HG03442 (cell line): ENCODE results near the gene TASP1.

Experiments
- ATAC-seq: cut with Tn5 transposase; IDR thresholded peaks from one replicate; pipeline ENCODE4 v1.9.1; 2021; ENCODE audit warnings: mild to moderate bottlenecking, moderate library complexity; ENCODE audit not compliant: unreplicated experiment

The TASP1 gene

DNA sequence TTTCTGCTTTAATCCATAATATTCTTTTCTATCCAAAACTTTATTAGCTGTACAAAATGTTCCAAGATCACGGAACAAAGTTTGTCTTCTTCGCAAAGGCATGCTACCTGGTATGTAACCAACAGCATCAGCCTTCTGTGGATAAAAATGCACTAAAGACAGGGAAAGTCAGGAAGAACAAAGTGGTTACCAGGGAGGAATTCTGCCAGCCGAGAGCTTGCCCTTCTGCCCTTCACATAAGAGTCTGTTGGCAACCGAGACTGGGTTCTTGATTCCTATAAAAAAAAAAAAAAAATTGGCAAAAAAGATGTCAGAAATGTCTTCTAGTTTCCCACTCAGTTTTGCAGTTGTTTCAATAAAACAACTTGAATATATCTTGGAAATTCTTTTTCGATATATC lies 58.0 kb downstream of the TASP1 start:
- ATAC-seq: no peak

DNA sequence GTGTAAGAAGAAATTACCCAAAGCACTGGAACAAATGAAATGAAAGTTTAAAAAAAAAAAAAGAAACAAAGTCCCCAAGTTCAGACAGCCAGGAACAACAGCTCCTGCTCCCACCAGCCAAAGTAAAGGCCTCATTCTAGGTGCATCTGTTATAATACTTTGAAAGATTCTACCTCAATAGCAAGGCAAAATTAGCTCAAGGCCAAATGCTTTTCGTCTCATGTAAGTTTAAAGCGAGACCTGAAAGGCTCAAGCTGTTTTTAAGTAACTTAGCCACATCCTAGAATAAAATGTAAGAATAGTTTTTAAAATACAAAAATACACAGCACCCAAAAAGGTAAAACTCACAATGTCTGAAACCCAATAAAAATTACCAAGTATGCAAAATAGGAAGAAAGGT lies 64.7 kb downstream of the TASP1 start:
- ATAC-seq: no peak

DNA sequence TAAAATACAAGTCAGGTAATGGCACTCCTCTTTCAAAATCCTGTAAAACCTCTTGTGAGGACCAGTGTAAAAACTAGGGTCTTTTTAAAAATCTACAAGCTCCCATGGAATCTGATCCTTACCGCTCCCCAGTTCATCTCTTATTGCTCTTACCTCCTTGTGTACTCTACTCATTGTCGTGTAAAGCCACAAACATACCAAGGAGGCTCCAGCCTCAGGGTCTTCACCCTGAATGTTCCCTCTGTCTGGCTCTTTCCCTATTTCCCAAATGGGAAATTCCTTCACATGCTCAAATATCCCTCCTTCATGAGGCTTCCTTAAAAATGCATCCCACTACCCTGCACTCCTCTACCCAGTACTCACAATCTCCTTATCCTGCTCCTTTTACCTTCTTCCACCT lies 67.1 kb downstream of the TASP1 start:
- ATAC-seq: no peak

DNA sequence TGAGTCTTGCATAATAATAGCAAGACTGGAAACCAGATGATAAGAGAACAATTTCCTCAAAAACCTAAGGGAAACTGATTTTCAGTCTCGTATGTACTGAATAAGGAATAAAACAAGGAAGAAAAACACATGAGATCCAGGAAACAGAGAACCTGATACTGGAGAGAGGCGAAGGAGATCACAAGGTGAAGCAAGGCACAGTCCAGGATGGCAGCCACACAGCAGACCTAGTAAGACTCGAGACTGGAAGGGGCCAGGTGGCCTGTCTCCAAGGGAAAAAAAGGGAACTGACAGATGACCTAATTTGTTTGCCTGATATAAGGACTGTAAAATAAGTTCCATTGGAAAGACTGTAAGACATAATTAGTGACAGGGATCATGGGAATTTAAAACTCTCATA lies 71.1 kb downstream of the TASP1 start:
- ATAC-seq: no peak

DNA sequence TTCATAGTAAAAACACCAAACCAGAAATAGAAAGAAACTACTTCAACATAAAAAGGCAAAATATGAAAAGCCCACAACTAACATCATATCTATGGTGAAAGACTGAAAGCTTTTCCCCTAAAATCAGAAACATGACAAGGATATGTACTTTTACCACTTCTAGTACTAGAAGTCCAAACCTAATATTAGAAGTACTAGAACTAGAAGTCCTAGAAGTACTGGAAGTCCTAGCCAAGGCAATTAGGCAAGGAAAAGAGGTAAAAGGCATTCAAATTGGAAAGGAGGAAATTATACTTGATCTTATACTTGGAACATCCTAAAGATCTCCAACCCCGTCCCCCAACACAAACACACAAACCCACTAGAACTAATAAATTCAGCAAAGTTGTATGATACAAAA lies 74.9 kb downstream of the TASP1 start:
- ATAC-seq: no peak

DNA sequence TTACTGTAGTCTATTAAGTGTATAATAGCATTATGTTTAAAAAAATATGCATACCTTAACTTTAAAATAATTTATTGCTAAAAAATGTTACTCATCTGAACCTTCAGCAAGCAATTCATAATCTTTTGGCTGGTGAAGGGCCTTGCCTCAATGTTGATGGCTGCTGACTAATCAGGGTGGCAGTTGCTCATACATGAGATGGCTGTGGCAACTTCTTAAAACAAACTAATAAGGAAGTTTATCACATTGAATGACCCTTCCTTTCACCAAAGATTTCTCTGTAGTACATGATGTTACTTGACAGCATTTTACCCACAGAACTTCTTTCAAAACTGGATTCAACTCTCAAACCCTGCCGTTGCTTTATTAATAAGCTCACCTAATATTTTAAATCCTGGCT lies 84.0 kb downstream of the TASP1 start:
- ATAC-seq: no peak

DNA sequence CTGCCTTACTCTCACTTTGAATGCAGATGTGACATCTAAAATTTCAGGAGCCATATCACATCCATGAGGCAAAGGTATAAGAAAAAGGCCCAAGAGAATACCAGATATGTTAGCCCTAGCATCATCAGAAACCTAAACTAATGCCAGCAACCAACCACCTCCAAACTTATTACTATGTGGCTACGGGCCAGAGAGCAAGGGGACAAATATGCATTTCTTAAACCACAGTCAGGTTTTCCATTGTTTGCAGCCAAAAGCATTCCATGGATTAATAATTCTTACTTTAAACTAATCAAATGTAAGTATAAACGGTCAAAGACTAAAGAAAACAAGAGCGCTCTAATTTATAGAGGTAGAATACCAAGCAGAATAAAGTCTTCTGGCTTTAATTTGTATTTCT lies 84.7 kb downstream of the TASP1 start:
- no peak for ATAC-seq

DNA sequence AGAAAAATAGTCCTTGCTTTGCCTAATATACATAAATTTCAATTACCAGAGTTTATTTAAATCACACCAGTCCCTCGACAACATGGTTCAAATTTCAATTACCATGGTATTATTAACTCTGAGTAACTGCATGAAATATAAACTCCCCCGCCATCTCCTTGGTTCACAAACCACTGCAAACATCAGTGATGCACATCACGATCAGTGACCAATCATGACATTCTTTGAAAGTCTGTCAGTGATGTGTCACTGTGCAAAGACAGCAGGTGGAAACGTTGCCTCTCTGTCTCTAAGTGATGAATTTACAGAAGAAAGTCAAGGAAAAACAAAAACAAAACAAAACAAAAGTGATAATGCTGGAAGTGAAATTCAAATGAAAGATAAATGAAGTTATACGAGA lies 86.7 kb downstream of the TASP1 start:
- no peak for ATAC-seq

DNA sequence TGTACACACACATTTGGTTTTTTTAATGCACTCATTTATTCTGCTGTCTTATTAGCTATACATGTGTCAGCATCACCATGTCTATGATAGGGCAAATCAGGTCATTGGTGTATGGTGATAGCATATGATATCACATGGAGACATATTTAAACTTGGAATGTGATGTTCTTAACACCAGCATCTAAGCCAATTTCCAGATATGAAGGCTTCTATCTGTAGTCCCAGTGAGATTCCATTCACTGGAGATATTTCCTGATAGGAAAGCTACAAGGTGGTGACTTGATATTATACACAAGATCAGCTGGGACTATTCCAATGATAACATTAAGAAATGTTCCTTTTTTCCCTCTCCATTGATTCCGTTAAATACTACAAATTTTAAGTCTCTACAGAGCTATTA lies 89.3 kb downstream of the TASP1 start:
- no peak for ATAC-seq

DNA sequence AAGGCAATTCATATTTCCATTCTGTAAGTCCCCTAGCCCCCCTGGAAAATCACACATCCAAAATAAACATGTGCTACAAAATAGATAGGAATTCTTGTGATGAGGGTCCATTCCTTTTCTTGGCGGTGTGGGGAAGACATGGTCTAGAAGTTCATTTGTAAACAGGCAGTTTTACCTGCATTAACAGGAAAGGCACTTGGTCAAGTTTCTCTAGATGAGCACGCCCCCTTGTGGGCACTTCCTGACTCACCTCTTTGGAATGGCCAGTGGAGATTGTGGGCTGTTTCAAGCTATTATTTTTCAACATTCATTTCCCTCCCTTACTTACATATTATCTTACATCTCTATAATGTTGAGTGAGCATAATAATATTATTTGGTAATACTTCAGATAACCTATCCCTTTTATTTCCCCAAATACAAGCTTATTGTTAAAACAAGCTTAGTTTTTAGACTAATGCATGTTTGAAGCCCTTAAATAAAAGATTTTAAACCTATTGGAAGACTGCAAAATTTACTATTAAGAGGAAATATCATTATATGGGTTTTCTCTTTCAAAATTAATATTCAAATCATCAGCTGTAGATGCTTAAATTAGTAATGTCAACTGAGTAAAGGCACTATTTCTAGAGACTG lies 92.1 kb downstream of the TASP1 start:
- peak; percentile 71 for ATAC-seq

DNA sequence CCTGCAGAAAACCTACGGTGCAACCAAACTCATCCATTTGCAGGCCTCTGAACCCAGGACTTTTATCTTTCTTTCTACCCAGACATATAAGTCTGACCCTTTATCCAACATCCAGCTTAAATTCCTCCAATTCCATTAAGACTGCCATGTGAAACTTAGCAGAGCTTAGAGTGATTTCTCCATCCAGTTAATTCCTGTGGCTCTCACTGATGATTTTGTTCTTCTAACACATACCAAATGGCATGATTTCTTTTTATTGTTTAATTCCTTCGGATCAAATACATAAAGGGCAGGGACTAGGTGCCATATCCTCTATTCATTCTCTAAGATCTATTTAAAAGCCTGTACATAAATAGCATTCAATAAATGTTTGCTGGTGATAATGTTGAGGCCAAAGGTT lies 92.9 kb downstream of the TASP1 start:
- ATAC-seq: no peak

DNA sequence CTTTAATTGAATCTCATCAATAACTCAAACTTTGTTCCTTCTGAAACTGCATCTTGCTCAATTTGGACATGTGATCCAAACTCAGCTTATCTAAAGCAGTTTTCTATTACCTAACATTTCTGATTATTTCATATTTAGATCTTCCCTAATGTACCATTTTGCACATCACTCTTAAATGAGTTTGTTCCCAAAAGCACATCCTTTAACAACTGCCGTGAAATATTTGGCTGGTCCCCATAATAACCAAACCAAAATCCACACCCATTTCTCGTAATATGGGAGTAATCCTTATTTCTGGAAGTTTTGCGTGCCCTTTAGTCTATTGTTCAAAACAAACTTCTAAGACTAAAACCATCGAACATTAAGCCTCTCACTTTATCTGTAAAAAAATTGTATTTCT lies 94.9 kb downstream of the TASP1 start:
- ATAC-seq: no peak

DNA sequence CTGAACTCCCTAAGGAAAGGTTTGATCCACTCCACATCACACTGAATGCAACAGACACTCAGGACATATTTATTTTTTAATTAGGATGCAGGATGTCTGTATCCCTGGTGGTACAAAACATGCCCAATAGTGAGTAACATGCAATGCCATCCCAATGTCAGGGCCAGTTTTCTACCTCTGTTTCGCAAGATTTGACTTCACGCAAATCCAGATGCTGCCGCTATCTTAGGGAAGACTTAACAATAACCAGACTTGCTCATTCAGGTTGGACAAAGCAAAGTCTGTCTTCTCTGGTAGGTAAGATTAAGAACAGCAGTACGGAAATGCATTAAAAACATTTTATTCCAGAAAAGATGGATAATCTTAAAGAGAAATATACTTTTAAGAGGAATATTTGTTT lies 103.1 kb downstream of the TASP1 start:
- no peak for ATAC-seq

DNA sequence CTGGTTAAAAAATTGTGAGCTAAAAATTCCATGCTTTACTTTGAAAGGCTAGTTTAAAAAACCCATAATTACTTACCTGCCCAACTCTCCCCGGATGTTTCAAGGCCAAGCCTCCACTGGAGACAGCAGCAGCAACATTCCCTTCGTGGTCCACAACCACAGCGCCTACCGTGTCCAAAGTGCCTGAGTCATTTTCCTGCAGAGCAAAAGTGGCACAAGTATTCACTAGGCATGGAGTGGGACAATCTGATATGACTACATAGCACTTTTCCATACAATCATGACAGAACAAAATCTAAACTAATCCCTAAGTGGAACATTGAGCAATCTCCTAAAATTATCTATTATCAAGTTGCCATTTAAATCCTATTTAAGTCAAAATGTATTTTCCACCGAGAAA lies 104.8 kb downstream of the TASP1 start:
- no peak for ATAC-seq

DNA sequence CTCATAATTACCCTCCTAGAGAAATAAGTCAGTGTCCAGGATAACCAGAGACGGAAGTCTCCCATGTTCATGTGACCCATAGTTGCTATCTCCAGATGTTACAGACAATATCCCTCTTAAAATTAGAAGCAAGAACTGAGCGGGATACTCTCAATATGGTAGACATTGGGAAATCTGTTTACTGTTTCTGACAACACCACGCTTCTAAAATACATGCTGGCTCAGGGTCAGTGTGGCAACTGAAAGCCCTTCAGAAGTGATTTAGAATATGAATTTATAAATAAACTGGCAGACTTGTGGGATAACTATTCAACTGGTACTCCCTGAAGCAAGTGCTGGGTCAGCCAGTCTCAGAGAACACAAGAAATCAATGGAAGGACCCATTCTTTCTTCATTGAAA lies 108.6 kb downstream of the TASP1 start:
- no peak for ATAC-seq

DNA sequence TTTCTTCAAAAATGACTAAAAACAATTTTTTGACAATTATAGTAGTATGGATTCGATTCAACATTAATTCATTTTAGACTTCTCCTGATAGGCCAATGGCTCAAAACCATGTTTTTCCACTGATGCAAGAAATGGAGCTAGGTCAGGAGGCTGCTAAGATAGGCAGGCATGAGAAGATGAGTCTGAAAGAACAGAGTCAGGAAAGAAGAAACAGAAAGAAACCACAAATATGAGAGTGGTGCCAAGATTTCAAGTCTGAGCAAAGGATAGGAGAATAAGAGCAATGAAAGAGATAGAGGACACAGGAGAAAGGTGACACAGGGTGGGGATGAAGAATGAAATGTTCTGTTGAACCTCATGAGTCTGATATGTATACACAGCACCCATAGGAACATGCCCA lies 112.2 kb downstream of the TASP1 start:
- no peak for ATAC-seq

DNA sequence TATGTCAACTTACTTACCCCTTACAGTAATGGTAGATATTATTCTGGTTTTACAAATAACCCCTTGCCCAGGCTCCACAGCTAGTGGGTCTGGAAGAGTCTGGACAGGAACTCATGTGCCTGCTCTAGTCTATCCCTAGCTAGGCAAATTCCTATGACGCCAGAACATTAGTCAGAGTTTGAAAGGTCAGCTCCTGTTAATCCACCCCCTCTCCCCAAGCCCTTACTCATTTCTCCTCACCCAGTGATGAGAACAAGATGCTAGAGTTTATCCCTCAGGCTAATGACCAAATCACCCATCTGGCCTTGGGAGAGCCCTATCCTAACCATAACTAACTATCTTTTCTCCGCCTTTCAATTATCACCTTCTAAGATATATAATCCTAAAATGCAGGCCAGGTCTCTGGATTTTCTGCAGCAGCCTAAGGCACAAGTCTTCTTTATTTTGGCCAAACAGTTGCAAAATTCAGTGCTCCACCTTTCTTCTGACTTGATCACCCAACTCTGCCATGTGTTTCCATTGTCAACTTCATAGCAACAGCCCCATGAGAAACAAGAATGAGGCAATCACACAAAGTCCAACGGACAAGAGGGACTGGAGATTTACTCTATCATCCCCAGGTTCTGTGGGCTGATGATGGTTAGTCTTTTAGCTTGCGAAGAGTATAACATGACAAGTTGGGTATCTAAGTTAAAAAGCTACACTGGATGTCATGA lies 113.3 kb downstream of the TASP1 start:
- no peak for ATAC-seq

DNA sequence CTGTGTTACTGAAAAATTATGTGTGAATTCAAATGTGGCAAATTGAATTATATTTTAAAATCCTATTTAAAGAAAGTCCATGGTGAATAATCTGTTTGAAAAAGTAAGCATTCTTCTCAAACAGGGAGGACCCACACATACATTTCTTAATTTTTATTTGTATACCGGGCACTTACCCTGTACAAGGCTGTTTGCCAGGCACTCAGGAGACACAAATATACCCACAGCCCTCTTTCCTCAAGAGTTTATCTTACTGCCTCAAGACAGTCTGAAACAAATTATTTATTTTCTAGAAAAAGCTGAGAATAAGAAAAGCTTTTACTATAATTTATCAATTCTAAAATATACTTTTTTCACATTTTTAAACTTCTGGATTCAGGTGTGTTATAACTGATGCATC lies 114.4 kb downstream of the TASP1 start:
- ATAC-seq: no peak

DNA sequence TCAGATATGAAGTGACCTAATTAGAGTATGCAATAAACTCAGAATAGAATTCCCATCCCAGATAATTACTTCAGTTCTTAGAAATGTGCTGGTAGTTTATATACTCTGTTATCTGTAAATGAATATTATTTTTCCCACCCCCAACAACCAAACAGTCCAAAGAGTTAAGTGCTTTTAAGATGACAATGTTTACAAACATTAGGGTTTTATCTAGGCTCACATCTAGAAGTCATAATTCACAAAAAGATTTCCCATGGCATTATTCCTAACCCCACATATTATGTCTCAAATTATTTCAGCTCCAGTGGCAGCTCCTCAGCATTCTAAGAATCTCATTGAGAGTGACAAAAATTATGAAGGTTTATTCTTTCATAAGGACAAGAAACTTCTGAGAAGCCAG lies 120.9 kb downstream of the TASP1 start:
- no peak for ATAC-seq

DNA sequence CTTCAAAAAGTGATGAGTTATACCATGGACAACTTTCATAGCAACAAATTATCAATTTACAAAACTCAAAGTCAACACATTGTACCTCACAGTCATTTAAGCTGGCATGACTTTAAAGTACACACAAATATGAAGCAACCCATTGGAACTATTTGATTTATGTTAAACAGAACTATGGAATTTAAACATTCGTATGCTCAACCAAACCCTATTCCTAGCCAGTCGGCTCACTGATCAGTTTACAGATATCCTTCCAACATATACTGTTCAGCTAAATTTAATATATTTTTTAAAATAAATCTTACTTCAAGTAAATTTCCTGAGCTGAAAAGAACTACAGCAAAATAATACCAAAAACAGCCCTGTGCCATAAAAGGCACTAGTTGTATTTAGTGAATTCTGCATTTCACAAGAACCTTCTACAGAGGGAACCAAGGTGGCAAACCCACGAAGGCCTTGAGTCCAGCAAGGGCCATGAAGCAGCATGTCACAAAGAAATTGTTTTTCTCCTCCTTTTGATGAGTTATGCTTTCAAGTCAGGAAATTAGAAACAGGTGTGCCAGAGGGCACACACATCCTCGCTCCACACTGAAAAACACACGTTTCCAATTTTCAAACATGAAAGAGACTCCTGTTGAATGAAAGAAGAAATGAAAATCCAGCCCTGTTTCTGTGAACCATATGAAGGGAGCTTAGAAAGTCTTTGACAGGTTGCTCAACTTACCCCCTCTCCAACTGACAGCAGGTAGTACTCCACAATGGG lies 122.8 kb downstream of the TASP1 start:
- no peak for ATAC-seq

DNA sequence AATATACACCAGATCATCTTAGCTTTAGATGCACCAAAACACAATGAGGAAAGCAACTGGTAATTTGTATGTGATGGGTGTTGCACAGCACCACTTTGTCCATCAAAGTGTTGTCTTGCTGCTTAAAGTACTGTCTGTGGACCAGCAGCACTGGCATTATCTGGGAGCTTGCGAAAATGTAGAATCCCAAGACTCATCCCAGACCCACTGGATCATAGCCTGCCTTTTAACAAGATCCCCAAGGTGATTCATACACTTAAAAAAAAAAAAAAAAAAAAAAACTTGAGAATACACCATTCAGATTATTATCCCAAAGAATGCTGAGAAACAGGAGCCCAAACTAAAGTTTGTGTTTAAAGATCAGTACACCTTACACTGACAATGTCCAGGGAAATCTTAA lies 123.4 kb downstream of the TASP1 start:
- no peak for ATAC-seq

DNA sequence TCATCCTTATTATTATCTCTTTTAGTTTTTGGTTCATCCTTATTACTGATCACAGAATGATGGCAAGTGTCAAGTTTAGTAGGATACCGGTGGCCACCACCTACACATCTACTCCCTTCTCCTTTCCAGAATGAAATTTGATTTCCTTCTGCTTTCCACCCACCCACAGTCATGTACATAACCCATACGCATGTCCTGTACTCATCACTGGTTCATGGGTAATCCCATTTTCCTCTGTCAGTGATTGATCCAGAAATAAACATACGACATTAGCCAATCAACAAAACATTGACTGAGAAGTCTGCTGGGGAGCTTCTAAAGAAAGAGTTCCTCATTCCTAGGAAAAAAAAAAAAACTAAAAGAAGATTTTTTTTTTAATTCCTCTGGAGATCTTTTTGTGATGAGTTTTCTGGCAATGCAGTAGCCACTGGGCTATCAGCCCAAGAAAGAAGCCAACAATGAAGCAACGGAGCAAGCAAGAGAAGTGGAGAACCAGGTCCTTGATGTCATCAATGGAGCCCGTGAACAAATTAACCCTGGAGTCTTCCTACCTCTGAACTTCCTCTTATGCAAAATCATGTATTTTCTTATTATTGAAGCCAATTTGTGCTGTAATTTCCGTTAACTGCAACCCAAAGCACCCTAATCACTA lies 127.8 kb downstream of the TASP1 start:
- no peak for ATAC-seq
